Measurements from ENCODE around the gene TMEM163.

The TMEM163 gene

DNA sequence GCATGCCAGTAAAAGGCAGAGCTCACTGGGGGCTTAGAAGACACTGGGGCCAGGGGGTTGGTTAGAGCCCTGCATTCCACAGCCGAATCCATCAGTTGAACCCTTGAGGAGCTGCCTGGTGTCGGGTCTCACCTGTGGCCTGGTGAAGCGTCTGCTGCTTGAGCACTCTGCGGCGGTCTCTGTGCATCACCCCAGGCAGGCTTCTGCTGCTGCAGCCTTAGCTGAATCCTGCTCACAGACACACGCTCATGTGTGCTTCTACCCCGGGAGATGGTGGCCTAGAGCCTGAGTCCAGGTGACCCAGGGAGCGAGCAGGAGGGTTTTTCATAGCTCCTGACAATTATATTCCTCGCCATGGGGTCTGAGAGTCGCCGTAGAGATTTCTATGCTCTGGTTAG lies 272.8 kb downstream of the TMEM163 start:
- H3K27me3 ChIP-seq (ENCODE audit: insufficient read depth, low read length), result no peaks in the 10 kb centered on the region
- H3K9ac ChIP-seq (ENCODE audit: low read length), result no peak overlapping the region
- H3K4me2 ChIP-seq (ENCODE audit: low read length), result no peak overlapping the region
- H3F3A ChIP-seq (ENCODE audit: insufficient read depth, low read length), result no peaks in the 10 kb centered on the region
- H3K9me3 ChIP-seq (ENCODE audit: low read length), result no peaks in the 10 kb centered on the region
- H4K20me1 ChIP-seq (ENCODE audit: insufficient read depth, low read length), result no peaks in the 10 kb centered on the region
- no peak for TF ChIP-seq EZH2 (IDR thresholded peaks at IDR 0.05; ENCODE audit: borderline replicate concordance, low read length)
- TF ChIP-seq, protein P1, sequence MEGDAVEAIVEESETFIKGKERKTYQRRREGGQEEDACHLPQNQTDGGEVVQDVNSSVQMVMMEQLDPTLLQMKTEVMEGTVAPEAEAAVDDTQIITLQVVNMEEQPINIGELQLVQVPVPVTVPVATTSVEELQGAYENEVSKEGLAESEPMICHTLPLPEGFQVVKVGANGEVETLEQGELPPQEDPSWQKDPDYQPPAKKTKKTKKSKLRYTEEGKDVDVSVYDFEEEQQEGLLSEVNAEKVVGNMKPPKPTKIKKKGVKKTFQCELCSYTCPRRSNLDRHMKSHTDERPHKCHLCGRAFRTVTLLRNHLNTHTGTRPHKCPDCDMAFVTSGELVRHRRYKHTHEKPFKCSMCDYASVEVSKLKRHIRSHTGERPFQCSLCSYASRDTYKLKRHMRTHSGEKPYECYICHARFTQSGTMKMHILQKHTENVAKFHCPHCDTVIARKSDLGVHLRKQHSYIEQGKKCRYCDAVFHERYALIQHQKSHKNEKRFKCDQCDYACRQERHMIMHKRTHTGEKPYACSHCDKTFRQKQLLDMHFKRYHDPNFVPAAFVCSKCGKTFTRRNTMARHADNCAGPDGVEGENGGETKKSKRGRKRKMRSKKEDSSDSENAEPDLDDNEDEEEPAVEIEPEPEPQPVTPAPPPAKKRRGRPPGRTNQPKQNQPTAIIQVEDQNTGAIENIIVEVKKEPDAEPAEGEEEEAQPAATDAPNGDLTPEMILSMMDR (IDR thresholded peaks at IDR 0.05; ENCODE audit: low read length), result no peak
- no peaks in the 10 kb centered on the region for H3K79me2 ChIP-seq (ENCODE audit: insufficient read depth, low read length)
- no peak overlapping the region for H2AFZ ChIP-seq (ENCODE audit: low read length)
- no peaks in the 10 kb centered on the region for H3K9me2 ChIP-seq (ENCODE audit: low read depth, low read length)
- H3K4me3 ChIP-seq (ENCODE audit: low read depth, low read length, poor library complexity, severe bottlenecking), result no peak overlapping the region
- H3K27ac ChIP-seq (ENCODE audit: low read depth, low read length, poor library complexity, severe bottlenecking), result no peak overlapping the region
- no peaks in the 10 kb centered on the region for H3K4me1 ChIP-seq (ENCODE audit: insufficient read depth, low read length, severe bottlenecking)
- peaks cover 75% of the 10 kb centered on the region for H3K36me3 ChIP-seq (ENCODE audit: insufficient read depth, low read length)

GRCh38 chr2:134445116-134445515 lies 273.7 kb downstream of the TMEM163 start:
- peaks cover 82% of the 10 kb centered on the region for H3K36me3 ChIP-seq (ENCODE audit: insufficient read depth, low read length)
- H3K4me1 ChIP-seq (ENCODE audit: insufficient read depth, low read length, severe bottlenecking), result no peaks in the 10 kb centered on the region
- H4K20me1 ChIP-seq (ENCODE audit: insufficient read depth, low read length), result no peaks in the 10 kb centered on the region
- no peak overlapping the region for H3K27ac ChIP-seq (ENCODE audit: low read depth, low read length, poor library complexity, severe bottlenecking)
- H3K9me2 ChIP-seq (ENCODE audit: low read depth, low read length), result no peaks in the 10 kb centered on the region
- H3K4me3 ChIP-seq (ENCODE audit: low read depth, low read length, poor library complexity, severe bottlenecking), result no peak overlapping the region
- no peak overlapping the region for H3K4me2 ChIP-seq (ENCODE audit: low read length)
- no peaks in the 10 kb centered on the region for H3F3A ChIP-seq (ENCODE audit: insufficient read depth, low read length)
- no peak overlapping the region for H2AFZ ChIP-seq (ENCODE audit: low read length)
- H3K9me3 ChIP-seq (ENCODE audit: low read length), result no peaks in the 10 kb centered on the region
- H3K9ac ChIP-seq (ENCODE audit: low read length), result no peak overlapping the region
- no peak for TF ChIP-seq EZH2 (IDR thresholded peaks at IDR 0.05; ENCODE audit: borderline replicate concordance, low read length)
- TF ChIP-seq, protein P1 (IDR thresholded peaks at IDR 0.05; ENCODE audit: low read length), result no peak
- H3K27me3 ChIP-seq (ENCODE audit: insufficient read depth, low read length), result no peaks in the 10 kb centered on the region
- H3K79me2 ChIP-seq (ENCODE audit: insufficient read depth, low read length), result no peaks in the 10 kb centered on the region

- Histone ChIP-seq H3K9me2 (ENCODE audit: low read depth, low read length) (no peaks in the 10 kb centered on the region), H3K4me2 (ENCODE audit: low read length) (no peak overlapping the region), H3K27ac (ENCODE audit: low read depth, low read length, poor library complexity, severe bottlenecking) (no peak overlapping the region), H3K79me2 (ENCODE audit: insufficient read depth, low read length) (no peaks in the 10 kb centered on the region), H3F3A (ENCODE audit: insufficient read depth, low read length) (no peaks in the 10 kb centered on the region), H3K4me3 (ENCODE audit: low read depth, low read length, poor library complexity, severe bottlenecking) (no peak overlapping the region), H3K4me1 (ENCODE audit: insufficient read depth, low read length, severe bottlenecking) (no peaks in the 10 kb centered on the region), H3K36me3 (ENCODE audit: insufficient read depth, low read length) (peaks cover 80% of the 10 kb centered on the region), H2AFZ (ENCODE audit: low read length) (no peak overlapping the region), H3K9ac (ENCODE audit: low read length) (no peak overlapping the region), H4K20me1 (ENCODE audit: insufficient read depth, low read length) (no peaks in the 10 kb centered on the region), H3K9me3 (ENCODE audit: low read length) (no peaks in the 10 kb centered on the region), H3K27me3 (ENCODE audit: insufficient read depth, low read length) (no peaks in the 10 kb centered on the region)
- no peak for TF ChIP-seq EZH2 (IDR thresholded peaks at IDR 0.05; ENCODE audit: borderline replicate concordance, low read length)
- TF ChIP-seq, protein P1 (IDR thresholded peaks at IDR 0.05; ENCODE audit: low read length), result no peak
Measured at GRCh38 chr2:134443814-134444480, 274.9 kb downstream of the TMEM163 start.

All from OCI-LY1 (cell line).